HepG2 (cell line): ENCODE data around the gene KCNIP4. TPM values are rescaled to one million over a fixed set of nuclear protein-coding genes. Genes with fewer than 3 reads are reported as not detected.

ENCODE experiments used
- EP300 ChIP-seq, 3 experiments: sonication (generic) in 1 of 3; formaldehyde crosslinking in 1 of 3; IDR thresholded peaks; 2 replicates each; pipeline versions ENCODE4 v1.5.1 to v1.6.1; 2011 to 2020; ENCODE audit warnings: low read depth in 2 of 3, low read length in 2 of 3, borderline replicate concordance in 1 of 3, improper control_type of control experiment in 1 of 3, mild to moderate bottlenecking in 1 of 3, missing genetic modification reagents in 1 of 3, moderate library complexity in 1 of 3
- KDM3A ChIP-seq: IDR thresholded peaks from 2 replicates; pipeline ENCODE4 v1.6.1; 2018; ENCODE audit warnings: low read depth, missing compliant biosample characterization
- ZBTB40 ChIP-seq, 2 experiments: fragments of 450-650 bp in 1 of 2; sonication (generic) in 1 of 2; formaldehyde crosslinking in 1 of 2; IDR thresholded peaks; 2 replicates each; pipeline versions ENCODE4 v1.6.1 to v1.8.0; 2016 to 2022; ENCODE audit warnings: antibody characterized with exemption in 1 of 2, mild to moderate bottlenecking in 1 of 2, missing genetic modification reagents in 1 of 2
- ZNF546 ChIP-seq: sonication (generic); formaldehyde crosslinking; conservative IDR thresholded peaks from 2 replicates; pipeline ENCODE4 v1.8.1; 2023; ENCODE audit warnings: mild to moderate bottlenecking, missing genetic modification reagents
- ZNF709 ChIP-seq: sonication (generic); formaldehyde crosslinking; IDR thresholded peaks from 2 replicates; pipeline ENCODE4 v1.5.0; 2020; ENCODE audit warnings: mild to moderate bottlenecking, missing genetic modification reagents
- polyA plus RNA-seq, 8 experiments: library from polyadenylated mRNA; depleted of rRNA in 3 of 8; stranded (reverse) in 7 of 8; unstranded in 1 of 8; fragments of >200 nt; fragmentation: Illumina TruSeq in 4 of 8; extraction: Trizol in 4 of 8; gene quantifications; 2 replicates each; pipeline versions ENCODE4 v1.2.1 to v1.2.3, GENCODE V29; 2011 to 2016; ENCODE audit warnings: low read depth in 4 of 8, missing spikeins in 1 of 8, mixed read lengths in 1 of 8; ENCODE audit not compliant: insufficient read depth in 1 of 8
- total RNA-seq, 5 experiments: library from RNA; depleted of rRNA; stranded (reverse); fragments of >200 nt; fragmentation: Illumina TruSeq; extraction: Trizol; gene quantifications; 2 replicates each; pipeline ENCODE4 v1.2.3, GENCODE V29; 2016; ENCODE audit warnings: low read depth in 1 of 5

KCNIP4 gene
- total and polyA plus RNA-seq, 2 of the 13 experiments (the other 11 are each of a cell fraction or from before 2014, with no cell fraction given): 0.09 TPM; not detected in 1

GRCh38 chr4:21688596-21689265 lies 259.8 kb downstream of the KCNIP4 start (continued):
- TF ChIP-seq ZBTB40 (IDR thresholded peaks at IDR 0.05) (no peak), ZBTB40 (CRISPR knock-in tag; IDR thresholded peaks at IDR 0.05) (no peak), ZNF709 (CRISPR knock-in tag) (no peak), EP300 (IDR thresholded peaks at IDR 0.05; ENCODE audit: low read depth in 2 of 2, low read length in 2 of 2) (no peak), EP300 (CRISPR knock-in tag; IDR thresholded peaks at IDR 0.05; ENCODE audit: borderline replicate concordance) (no peak), KDM3A (no peak), ZNF546 (CRISPR knock-in tag) (no peak)
- TF ChIP-seq, all 625 proteins: peak for 0
